Measurements from ENCODE around the gene YEATS4. TPM values are rescaled to one million over a fixed set of nuclear protein-coding genes. Genes with fewer than 3 reads are reported as not detected.

The YEATS4 gene
- total RNA-seq, 1 donor = 10.8 TPM

DNA sequence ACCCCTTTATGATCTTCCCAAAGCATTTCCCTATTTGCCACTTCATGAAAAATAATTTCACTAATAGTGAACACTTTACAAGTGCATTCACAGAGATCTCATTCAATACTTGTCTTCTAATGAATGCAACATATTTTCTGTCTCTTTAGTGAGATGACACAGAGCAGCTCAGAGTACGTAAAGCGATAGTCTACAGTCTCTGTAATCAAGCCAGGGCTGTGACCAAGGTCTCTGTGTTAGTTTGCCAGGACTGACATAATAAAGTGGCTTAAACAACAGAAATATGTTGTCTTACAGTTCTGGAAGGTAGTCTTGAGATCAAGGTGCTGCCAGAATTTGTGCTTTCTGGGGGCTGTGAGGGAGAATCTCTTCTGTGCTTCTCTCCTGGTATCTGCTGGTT, 77.5 kb downstream of the YEATS4 start:
- H3K4me3 ChIP-seq (ENCODE audit: low read depth, low read length) = no peak overlapping the region
- TF ChIP-seq, protein P1, sequence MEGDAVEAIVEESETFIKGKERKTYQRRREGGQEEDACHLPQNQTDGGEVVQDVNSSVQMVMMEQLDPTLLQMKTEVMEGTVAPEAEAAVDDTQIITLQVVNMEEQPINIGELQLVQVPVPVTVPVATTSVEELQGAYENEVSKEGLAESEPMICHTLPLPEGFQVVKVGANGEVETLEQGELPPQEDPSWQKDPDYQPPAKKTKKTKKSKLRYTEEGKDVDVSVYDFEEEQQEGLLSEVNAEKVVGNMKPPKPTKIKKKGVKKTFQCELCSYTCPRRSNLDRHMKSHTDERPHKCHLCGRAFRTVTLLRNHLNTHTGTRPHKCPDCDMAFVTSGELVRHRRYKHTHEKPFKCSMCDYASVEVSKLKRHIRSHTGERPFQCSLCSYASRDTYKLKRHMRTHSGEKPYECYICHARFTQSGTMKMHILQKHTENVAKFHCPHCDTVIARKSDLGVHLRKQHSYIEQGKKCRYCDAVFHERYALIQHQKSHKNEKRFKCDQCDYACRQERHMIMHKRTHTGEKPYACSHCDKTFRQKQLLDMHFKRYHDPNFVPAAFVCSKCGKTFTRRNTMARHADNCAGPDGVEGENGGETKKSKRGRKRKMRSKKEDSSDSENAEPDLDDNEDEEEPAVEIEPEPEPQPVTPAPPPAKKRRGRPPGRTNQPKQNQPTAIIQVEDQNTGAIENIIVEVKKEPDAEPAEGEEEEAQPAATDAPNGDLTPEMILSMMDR (IDR thresholded peaks at IDR 0.05; ENCODE audit: insufficient read depth, low read depth, low read length) = no peak
- no peak for DNase-seq (ENCODE audit: low read depth)

DNA sequence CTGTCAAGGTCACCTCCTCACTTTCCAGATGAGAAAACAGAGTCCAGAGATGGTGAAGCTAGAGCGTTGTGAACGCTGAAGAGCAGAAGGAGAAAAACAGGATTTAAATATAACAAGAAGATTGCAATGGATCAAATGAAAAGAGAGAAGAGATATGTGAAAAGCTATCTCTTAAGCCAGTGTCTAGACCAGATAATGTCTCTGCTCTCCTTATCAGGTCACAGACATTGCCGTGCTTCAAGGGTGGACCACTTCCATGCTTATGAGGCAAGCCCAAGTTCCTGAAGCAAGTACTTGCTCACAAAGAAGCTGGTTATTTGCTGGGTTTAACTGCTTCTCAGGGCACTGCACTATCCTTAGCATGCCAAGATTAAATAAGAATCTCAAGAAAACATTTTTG, 79.0 kb downstream of the YEATS4 start:
- TF ChIP-seq, protein P1 (IDR thresholded peaks at IDR 0.05; ENCODE audit: insufficient read depth, low read depth, low read length) = no peak
- no peak for DNase-seq (ENCODE audit: low read depth)
- no peak overlapping the region for H3K4me3 ChIP-seq (ENCODE audit: low read depth, low read length)

DNA sequence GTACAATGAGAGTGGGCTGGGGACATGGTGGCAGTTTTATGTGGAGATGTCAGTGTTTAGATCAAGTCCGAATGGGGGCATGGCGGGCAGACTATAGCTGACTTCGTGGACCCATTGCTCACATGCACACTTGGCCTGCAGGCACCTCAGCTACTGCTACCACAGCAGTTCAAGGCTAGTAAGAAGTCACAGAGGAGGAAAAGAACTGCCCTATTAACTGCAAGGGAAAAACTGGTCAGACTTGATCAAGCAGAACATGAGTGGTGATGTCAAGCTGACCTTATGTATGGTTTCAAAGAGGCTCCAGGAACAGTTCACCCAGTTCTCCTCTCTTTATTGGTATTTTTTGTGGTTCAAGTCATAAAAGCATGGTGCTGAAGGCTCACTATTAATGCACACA, 80.5 kb downstream of the YEATS4 start:
- DNase-seq (ENCODE audit: low read depth) = no peak
- H3K4me3 ChIP-seq (ENCODE audit: low read depth, low read length) = no peak overlapping the region
- TF ChIP-seq, protein P1 (IDR thresholded peaks at IDR 0.05; ENCODE audit: insufficient read depth, low read depth, low read length) = no peak

Small RNA genes within 50 kb of the gene (small RNA-seq; reads per million reads assigned to genes)
- gene RN7SL804P = not detected

Other genes starting within 250 kb of the YEATS4 start
- 20.9 and 27.2 TPM in 2 replicates for gene CPSF6, start 120.2 kb upstream of the YEATS4 start, total RNA-seq
- gene LYZ, start 11.4 kb upstream of the YEATS4 start, total RNA-seq = not detected in 2 replicates
- gene FRS2, start 110.6 kb downstream of the YEATS4 start, total RNA-seq = 57.3 and 70.0 TPM in 2 replicates
- 250 and 330 TPM in 2 replicates for gene CCT2, start 225.7 kb downstream of the YEATS4 start, total RNA-seq